NCI-H526 treated with DMSO at 0.1 percent for 48 hours (cell line): ENCODE measurements around the gene RGS3.

Source experiments
- DNase-seq: peaks from one replicate; lab custom pipeline; 2025; lab: John Stamatoyannopoulos, UW

The RGS3 gene

GRCh38 chr9:113465599-113466140, 2.1 kb downstream of the RGS3 start:
- peak; percentile 1 for DNase-seq

GRCh38 chr9:113467183-113467582, 3.7 kb downstream of the RGS3 start:
- no peak for DNase-seq

- no peak for DNase-seq
Observed at GRCh38 chr9:113468716-113469448, 5.4 kb downstream of the RGS3 start.

- DNase-seq, result no peak
Observed at GRCh38 chr9:113471143-113471542, 7.6 kb downstream of the RGS3 start.

- DNase-seq, result no peak
Observed at GRCh38 chr9:113471566-113471965, 8.0 kb downstream of the RGS3 start.

- no peak for DNase-seq
Observed at GRCh38 chr9:113472199-113472598, 8.7 kb downstream of the RGS3 start.

- DNase-seq, result no peak
Observed at GRCh38 chr9:113474360-113475028, 11.0 kb downstream of the RGS3 start.

GRCh38 chr9:113475031-113475430, 11.5 kb downstream of the RGS3 start:
- DNase-seq, result no peak

- no peak for DNase-seq
Observed at GRCh38 chr9:113475992-113476391, 12.5 kb downstream of the RGS3 start.

GRCh38 chr9:113476511-113476916, 13.0 kb downstream of the RGS3 start:
- DNase-seq, result no peak

- no peak for DNase-seq
Observed at GRCh38 chr9:113477058-113477457, 13.5 kb downstream of the RGS3 start.

GRCh38 chr9:113477661-113478060, 14.1 kb downstream of the RGS3 start:
- DNase-seq, result no peak

- no peak for DNase-seq
Observed at GRCh38 chr9:113479174-113479621, 15.7 kb downstream of the RGS3 start.

- no peak for DNase-seq
Observed at GRCh38 chr9:113480612-113481011, 17.1 kb downstream of the RGS3 start.

GRCh38 chr9:113481176-113481787, 17.8 kb downstream of the RGS3 start:
- DNase-seq, result no peak

GRCh38 chr9:113482341-113482740, 18.8 kb downstream of the RGS3 start:
- DNase-seq, result no peak

- DNase-seq, result no peak
Observed at GRCh38 chr9:113482991-113483675, 19.6 kb downstream of the RGS3 start.

GRCh38 chr9:113483676-113484257, 20.2 kb downstream of the RGS3 start:
- DNase-seq, result no peak

- no peak for DNase-seq
Observed at GRCh38 chr9:113484258-113484730, 20.8 kb downstream of the RGS3 start.

- no peak for DNase-seq
Observed at GRCh38 chr9:113485761-113486115, 22.2 kb downstream of the RGS3 start.

- no peak for DNase-seq
Observed at GRCh38 chr9:113486327-113486726, 22.8 kb downstream of the RGS3 start.

GRCh38 chr9:113488071-113488470, 24.5 kb downstream of the RGS3 start:
- DNase-seq, result no peak
